NCI-H1092 (cell line): ENCODE results near the gene RASA3.

Source experiments
- DNase-seq: peaks from one replicate; lab custom pipeline; 2025; lab: John Stamatoyannopoulos, UW

Gene RASA3

DNA sequence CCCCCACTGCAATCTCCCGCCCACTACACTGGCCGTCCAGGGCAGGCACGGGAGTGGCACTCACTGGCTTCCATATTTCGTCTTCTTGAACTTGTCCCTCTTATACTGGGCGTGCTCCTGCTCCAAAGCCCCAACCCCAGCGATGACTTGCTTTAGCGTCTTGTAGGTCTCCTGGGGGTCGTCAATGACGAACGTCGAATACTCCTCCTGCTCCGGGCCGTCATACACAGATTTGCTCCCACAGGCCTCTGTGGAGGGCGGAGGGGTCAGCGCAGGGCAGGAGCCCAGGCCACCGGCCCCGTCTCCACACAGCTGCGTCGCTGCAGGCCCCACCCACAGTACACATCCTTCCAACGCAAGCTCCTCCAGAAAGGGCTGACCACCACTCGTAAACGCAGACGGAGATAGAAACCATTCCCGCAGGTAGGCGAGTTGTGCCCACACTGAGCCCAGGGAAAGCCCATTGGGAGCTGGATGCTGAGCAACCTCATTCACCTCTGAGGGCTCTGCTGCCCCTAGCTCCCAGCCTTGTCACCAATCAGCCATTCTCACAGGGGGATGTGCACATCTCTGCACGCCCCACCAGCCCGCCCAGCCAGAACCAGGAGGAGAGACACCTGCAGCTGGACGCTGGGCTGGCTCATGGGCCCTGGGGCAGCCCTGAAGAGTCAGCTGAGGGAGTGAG, 150.7 kb downstream of the RASA3 start:
- no peak for DNase-seq

DNA sequence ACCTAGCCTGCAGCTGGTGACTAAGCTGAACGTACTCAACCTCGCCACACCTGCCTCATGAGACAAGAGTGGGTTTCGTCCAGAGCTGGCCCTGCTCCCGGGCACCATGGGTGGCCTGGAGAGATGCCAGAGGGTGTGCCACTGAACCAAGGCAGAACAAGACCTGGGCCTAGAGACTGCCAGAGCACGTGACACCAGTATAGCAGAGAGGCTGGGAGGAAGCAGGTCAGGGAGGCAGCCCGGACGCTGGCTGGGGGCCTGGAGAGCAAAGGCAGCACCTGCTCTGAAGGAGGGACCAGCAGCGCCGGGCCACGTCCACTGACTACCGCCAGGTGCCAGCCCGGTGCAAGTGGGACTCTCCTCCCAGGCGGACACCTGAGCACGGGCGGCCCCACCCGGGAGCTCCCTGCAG, 151.2 kb downstream of the RASA3 start:
- peak; percentile 98 for DNase-seq

DNA sequence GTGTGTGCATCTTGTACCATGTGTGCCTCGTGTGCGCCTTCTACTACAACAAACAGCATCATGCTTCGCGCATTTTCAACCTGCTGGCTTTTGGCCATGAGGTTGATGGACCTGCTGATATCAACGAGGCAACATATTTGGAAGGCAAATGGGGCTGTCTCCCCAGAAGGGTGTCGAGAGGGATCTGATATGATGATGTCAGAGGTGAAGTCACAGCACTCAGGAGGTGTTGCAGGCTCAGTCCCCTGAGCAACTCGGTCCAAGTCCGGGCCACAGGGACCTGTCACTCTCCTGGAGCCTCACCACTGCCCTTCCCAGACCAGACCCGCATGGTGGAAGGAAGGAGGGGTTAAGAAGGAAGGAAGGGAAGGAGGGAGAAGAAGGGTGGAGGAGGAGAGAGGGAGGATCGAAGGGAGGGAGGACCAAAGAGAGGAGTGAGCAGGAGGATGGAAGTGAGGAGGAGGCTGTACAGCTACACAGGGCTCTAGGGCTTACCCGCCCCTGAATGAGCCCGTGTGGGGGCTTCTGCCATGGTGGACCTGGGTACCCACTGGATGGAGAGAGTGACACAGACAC, 151.8 kb downstream of the RASA3 start:
- peak; percentile 28 for DNase-seq

DNA sequence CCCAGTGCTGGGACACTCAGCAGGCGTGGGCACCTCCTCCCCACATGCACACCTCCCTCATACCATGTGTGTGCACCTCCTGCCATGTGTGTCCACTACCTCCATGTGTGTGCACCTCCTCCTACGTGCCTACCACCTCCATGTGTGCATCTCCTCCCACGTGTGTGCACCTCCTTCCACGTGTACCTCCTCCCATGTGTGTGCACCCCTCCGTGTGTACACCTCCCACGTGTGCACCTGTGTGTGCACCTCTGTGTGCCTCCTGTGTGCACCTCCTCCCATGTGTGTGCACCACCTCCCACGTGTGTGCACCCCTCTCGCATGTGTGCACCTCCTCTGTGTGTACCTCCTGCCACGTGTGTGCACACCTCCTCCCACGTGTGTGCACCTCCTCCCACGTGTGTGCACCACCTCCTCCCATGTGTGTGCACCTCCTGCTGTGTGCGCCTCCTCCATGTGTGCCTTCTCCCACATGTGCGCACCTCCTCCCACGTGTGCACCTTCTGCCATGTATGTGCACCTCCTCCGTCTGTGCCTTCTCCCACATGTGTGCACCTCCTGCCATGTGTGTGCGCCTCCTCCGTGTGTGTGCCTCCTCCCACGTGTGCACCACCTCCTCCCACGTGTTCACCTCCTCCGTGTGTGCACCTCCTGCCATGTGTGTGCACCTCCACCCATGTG, 152.5 kb downstream of the RASA3 start:
- DNase-seq: no peak

DNA sequence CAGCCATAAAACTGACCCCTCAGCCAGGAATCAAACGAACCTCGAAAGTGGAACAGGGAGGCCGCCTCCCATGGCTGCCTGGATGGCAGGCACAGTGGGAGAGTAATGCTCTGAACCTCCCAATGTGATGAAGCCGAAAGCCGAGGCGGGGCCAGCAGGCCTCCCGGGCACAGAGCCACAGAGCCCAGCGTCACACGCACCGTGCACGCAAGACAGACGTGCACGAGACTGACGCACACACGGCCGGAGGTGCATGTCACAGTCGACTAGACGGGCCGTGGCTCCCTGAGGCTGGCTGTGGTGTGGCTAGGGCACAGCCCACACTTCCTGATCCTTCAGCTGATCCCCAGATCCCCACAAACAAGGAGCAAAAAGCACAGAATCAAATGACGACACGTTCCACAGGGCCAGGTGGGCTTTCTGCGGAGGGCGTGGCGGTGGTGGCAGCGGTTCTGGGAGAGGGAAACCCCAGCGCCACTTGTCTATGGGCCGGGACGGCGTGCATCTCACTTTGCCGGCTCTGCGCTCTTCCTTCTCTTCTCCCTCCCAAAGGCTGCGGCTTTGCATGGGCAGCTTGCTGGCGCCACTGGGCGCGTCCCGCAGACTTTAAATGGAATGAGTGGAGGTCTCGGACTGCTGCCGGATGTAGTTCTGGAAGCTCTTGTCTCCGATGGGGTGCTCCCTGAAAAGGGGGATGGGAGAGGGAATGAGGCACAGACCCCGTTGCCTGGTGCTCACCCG, 153.5 kb downstream of the RASA3 start:
- no peak for DNase-seq

DNA sequence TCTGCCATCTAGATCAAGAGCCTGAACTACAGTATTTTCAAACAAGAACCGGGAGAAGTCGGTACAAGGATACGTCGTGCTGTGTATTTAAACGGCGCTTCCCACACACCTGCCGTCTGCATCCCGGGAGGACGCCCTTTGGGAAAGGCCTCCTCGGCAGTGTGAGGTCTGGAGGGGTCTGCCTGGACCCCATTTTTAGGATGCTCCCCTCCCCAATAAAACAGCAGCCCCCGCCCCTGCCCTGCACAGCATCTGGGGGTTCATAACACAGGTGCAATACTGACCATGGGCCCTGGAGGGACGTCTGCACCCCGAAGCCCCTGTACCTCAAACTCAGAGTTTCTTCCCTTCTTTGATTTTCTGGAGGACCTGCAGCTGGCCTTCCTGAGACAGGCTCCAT, 154.4 kb downstream of the RASA3 start:
- DNase-seq: no peak

DNA sequence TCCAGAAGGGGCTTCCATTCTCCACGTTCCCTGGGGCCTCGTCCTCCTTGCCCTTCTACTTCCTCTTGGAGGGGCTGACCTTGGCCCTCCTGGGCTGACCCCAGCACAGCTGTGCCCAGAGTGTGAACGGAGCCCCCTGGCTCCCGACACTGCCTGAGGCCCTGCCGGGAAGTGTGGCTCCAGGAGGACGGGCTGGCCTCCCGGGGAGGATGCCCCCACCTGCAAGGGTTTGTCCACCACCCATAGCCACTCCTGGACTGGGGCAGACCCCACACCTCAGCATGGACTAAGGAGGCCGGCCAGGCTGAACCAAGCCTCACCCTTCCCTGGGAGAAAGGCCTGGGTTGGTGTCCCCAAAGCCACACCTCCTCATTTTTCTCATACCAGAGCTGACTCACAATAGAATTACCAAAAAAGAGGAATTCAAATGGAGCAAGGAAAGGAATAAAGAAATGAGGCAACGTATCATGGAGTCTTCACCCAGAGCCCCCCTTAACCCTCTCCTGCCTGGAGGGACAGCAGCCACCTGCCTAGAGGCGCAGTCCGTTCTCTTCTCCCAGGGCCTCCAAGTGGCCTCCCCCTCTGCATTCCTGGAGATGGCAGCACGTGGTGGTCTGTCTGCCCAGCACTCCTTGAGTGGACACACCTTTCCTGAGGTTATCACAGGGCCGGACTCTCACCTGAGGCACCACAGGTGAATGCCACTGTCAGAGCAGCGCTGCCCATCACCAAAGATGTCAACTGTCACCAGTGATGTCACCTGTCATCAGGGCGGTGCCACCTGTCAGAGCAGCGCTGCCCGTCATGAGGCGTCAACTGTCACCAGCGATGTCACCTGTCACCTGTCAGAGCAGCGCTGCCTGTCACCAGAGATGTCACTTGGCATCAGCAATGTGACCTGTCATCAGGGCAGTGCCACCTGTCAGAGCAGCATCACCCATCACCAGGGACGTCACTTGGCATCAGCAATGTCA, 155.4 kb downstream of the RASA3 start:
- DNase-seq: no peak

DNA sequence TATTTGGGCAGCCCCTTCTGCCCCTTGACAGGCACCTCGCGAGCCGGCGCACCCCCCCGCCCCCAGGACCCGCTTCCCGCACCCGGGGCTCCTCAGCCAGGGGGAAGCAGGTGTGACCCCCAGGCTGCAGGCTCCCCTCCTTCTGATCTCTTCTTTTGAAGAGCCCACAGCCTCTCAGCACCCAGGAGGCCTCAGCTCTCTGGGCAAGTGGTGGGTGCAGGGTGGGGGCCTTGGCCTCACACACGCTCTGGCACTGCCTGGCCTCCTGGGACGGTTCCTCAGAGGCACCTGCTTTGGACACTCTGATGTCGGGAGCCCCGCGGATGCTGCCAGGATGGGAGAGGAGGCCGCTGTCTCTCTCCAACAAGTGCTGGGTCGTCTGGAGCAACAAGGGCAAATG, 157.0 kb downstream of the RASA3 start:
- no peak for DNase-seq

DNA sequence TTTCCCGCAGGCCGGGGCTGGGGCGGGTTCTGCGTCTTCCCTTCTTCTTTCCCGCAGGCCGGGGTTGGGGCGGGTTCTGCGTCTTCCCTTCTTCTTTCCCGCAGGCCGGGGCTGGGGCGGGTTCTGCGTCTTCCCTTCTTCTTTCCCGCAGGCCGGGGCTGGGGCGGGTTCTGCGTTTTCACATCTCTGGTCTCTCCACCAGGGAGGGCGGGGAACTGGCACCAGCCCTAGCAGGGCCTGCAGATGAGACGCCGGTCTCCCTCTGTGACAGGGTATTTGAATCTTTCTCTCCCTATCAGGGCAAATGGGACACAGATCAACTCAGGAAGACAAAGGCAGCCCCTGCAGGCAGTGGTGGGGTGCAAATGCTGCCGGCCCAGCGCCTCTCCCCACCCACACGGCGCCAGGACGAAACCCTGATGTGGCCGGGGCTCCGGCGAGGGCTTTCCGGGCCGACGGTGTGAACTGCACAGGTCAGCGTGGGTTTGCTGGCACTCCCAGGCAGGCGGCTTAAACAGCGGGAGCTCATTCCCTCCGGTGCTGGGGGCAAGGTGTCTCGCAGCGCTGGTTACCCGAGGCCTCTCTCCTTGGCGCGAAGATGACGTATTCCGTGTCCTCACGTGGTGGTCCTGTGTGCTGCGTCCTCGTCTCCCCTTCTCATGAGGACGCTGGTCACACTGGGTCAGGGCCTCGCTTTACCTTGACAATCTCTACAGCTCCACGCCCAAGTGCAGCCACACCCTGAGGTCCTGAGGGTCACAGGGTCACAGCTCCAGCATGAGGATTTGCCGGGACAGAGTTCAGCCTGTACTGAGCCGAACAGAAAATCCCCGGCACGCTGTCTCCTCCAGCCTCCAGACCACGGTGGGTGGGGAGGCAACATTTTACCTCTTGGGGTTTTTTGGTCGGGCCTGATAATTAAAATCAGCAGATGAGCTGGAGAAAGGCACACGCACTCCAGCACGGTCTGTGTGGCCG, 157.8 kb downstream of the RASA3 start:
- DNase-seq: no peak

DNA sequence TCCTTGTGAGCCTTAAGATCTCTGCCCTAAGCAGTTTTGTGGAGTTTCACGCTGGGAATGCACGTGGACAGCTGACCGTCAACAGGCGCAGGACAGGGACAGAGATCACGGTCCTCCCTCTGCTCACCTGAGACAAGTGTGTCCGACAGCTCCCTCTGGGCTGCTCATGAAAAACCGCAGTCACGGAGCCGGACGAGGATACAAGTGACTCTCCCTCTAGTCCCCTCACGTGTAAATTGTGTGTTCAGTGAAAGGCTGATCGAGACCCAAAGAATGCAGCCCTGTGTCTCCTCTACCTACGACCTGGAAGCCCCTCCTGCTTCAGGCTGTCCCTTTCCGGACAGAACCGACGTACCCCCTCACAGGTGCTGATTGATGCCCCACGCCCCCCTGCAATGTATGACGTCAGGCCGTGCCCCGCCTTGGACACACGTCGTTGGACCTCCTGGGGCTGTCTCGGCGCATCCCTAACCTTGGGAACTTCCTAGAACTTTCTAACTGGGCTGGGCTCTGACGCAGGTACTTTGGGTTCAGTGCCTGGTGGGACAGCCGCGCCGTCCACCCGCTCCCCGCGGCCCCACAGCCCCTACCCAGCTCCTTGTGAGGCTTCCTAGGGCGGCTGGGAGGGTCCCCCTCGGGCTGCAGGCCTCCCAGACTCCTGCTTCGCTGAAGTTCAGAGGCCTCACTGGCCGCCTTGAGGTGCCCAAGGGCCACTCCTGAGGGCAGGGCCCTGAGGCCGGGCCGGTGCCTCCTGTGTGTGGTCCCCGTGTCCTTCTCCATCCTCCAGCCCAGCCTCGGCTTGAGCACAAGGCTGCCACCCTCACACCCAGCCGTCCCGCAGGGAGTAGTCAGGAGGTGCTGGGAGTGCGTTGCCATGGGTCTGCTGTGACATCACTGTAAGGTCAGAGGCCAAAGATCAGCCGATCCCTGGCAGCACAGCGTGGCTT, 158.9 kb downstream of the RASA3 start, which contains the start of gene C13orf46:
TSS of gene C13orf46 (minus strand) at position 859 of the 947 bp plus-strand sequence. CDS start at position 780, 79 bp downstream.
- DNase-seq: no peak

DNA sequence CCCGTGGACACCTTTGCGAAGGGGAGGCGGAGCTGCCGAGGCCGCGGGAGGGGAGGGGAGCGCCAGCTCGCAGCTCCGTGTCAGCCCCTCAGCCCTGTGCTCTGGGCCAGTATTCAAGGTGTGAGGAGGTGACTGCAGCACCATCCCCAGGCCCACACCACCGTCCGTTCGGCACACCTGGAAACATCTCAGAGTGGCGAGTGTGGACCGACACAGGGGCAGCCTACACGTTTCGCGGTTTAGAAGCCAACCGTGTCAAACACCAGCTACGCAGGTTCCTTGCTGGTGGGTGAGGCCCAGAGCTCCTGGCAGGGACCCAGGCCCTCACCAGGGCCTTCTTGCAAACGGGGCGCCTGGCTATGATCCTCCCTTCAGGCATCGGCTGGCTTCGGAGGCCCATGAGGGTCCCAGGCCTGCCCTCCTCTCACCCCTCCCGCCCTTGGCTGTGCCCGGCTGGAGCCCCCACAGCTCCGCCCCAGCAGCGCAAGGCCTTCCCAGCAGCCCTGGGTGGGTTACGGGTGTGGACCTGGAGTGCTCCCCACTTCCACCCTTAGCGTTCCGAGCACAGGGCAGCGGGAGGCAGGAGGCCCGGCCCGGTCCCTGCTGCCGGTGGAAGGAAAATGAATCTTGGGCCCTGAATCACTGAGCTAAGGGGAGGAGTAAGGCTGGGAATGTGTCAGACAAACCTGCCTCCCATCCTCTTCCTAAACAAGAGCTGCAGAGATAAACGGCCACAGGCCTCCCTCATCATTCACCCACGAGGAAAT, 159.8 kb downstream of the RASA3 start:
- DNase-seq: no peak

DNA sequence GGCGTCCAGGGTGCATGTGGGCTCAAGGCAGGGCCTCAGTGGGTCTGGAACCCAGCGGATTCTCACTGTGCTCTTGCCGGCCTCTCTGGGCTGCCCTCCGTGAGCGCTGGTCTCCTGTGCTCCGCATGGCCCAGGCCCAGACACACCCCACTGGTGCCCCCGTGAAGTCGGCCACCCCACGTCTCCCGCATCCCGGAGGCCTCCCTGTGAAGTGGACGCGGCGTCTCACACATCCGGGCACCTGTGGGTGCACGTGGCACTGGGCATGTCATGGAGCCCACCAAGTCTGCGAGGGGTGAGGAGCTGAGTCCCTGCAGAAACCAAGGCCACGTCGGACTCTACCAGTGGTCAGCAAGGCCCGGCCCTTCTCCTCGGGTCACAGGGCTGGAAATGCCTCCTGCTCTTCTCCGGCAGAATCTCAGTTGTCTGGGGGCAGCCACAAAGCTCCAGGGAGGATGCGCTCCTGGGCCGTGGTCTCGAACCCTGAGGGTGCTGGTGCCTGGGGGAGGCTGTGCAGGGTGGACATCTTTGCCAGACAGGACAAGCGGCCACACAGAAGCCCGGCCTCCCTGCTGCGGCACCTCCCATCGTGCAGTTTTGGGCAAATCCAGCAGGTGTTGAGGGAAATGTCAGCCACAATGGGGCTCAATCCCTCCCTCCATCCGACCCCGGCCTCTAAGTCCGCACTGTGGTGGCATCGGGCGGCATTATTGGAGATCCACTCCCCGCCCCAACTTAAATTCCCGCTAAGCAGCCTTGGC, 160.8 kb downstream of the RASA3 start:
- DNase-seq: no peak

DNA sequence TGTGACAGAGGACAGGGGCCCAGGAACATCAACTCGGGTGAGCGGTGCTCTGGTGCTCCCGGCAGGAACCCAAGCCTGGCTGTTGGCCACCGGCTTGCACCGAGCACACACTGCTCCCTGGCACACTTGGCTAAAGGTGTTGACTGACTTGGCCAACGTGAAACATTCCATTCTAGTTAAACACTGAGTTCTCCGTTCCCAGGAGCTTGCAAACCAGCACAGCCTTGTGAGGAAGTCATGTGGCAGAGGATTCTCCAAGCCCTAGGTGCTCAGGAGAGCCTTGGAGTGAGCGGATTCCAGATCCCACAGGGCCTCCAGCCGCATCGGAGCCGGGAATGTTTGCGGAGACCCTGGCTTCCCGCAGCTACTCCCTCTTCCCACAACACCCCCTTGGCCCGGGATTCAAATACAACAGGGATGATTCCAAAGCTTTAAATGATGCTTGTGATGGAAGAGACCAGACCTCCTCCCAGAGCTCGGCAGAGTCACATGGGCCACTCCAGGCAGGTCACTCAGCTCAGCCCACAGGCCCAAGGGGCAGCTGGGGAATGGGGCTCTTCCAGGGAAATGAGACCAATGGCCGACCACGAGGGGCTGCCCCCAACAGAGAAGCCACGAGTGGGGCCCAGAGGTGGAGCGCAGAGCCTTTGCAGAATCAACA, 161.5 kb downstream of the RASA3 start:
- DNase-seq: no peak

DNA sequence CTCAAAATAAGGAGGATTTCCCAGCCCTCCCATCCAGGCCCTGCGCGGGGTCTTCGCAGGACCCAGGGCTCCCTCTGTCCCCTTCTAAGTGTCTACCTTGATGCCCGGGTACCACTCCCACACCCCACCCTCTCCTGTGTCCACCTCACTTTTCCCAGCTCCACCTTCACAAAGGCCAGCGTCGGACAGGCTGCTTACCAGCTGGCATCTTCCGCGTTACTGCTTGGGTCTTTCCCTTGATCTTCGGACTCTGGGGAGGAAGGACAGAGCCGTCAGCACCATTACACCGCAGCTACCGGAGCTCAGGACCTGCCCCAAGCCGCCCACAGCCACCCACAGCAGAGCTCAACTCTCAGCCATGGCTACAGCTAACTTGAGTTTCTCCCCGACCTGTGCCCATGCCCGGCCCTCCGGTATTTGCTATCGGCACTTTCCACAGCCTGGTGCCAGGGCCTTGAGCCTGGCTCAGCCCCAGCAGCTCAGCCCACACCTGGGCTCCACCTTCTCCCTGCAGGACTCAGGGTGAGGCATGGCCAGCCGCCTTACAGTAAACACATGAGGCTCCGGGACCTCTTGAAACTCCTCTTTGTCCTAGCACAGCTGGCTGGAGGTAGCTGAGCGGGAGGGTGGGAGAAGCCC, 162.3 kb downstream of the RASA3 start:
- no peak for DNase-seq

DNA sequence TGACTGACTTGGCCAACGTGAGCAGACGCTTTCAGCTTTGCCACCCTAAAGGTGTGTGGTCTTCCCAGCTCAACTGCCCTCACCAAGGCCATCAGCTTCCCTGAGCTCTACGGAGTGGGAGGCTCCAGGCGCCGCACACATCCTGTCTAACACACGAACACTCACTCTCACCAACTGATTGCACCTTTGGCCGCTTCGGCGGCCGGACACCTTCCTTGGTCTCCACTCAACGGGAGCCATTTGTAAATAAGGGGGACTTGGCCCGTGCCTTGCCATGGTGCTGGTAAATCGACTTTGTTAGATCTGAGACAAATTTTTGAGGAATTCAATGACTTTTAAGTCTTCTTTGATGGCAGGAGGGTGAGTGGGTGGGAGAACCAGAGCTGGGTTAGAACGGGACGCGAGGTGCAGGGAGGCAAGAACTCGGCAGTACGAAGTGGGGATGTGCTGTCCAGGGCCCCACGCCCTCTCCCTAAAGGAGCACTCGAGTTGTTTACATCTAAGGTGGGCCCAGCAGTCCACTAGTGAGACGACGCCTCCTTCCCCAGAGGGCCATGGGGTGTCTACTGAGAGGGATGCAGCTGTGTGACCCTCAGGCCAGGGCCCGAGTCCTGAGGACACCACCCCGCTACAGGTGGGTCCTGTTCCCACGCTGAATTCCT, 163.0 kb downstream of the RASA3 start:
- no peak for DNase-seq
